ENCODE results near the gene DNASE1L2.

DNA sequence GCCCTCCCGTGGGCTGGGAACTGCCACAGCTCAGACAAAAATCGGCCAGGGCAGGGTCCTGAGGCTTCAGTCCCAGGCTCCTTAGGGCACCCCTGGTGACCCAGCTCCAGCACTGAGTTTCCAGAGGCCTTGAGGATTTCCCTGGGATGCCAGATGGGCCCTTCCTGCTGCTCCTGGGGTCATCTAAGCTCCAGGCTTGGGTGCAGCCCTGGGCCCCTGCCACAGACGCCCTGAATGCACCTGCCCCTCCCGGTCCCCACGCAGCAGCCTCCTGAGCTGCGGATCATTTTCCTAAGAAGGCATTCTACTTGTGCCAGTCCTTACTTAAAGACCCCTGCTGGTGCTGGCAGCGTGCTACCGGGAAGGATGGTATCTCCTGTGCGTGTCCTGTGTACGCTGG is 37.7 kb downstream of the DNASE1L2 start:
- TF ChIP-seq POLR2A (IDR thresholded peaks at IDR 0.05), result no peak
- TF ChIP-seq, protein P1, sequence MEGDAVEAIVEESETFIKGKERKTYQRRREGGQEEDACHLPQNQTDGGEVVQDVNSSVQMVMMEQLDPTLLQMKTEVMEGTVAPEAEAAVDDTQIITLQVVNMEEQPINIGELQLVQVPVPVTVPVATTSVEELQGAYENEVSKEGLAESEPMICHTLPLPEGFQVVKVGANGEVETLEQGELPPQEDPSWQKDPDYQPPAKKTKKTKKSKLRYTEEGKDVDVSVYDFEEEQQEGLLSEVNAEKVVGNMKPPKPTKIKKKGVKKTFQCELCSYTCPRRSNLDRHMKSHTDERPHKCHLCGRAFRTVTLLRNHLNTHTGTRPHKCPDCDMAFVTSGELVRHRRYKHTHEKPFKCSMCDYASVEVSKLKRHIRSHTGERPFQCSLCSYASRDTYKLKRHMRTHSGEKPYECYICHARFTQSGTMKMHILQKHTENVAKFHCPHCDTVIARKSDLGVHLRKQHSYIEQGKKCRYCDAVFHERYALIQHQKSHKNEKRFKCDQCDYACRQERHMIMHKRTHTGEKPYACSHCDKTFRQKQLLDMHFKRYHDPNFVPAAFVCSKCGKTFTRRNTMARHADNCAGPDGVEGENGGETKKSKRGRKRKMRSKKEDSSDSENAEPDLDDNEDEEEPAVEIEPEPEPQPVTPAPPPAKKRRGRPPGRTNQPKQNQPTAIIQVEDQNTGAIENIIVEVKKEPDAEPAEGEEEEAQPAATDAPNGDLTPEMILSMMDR (IDR thresholded peaks at IDR 0.05), result no peak
